H1 (cell line): ENCODE data around the gene KRTAP10-3. TPM values are rescaled to one million over a fixed set of nuclear protein-coding genes. Genes with fewer than 3 reads are reported as not detected.
A peak's percentile ranks its signal among the peaks of the same experiment; 100 is the strongest.

Experiments
- CTCF ChIA-PET: fragments of 300-600 bp; sonication (Branson Sonifier 250); formaldehyde crosslinking; loops from one replicate; lab custom pipeline; 2021; ENCODE audit not compliant: partially characterized antibody; lab: Charles Lee
- POLR2A ChIA-PET: fragments of 300-600 bp; sonication (Branson Sonifier 250); formaldehyde crosslinking; loops from one replicate; lab custom pipeline; 2021; ENCODE audit warnings: inconsistent platforms; ENCODE audit not compliant: partially characterized antibody; lab: Charles Lee
- DNase-seq, 2 experiments: peaks; one replicate each; pipeline versions ENCODE4 v3.0.0 to v3.0.0-alpha.2; 2010 to 2022; ENCODE audit warnings: low spot score in 2 of 2, low read depth in 1 of 2, mixed read lengths in 1 of 2
- FAIRE-seq: peaks from 2 replicates; lab custom pipeline; 2011; peaks lifted over from hg19 to GRCh38; lab: Jason Lieb, UNC
- H2AFZ ChIP-seq: 2 replicates; pipeline ENCODE4 v1.8.1; 2012; ENCODE audit warnings: low read length, inconsistent platforms
- H2AK5ac ChIP-seq: 2 replicates; pipeline ENCODE4 v1.6.1; 2013; ENCODE audit warnings: low read depth, low read length
- H2BK120ac ChIP-seq: replicated peaks from 2 replicates; pipeline ENCODE3; 2013; ENCODE audit warnings: low read depth, low read length, inconsistent platforms
- H2BK12ac ChIP-seq: 2 replicates; pipeline ENCODE4 v1.6.1; 2013; ENCODE audit warnings: low read depth, low read length
- H2BK15ac ChIP-seq: 2 replicates; pipeline ENCODE4 v1.6.1; 2013; ENCODE audit warnings: low read length
- H2BK20ac ChIP-seq: 2 replicates; pipeline ENCODE4 v1.6.1; 2013; ENCODE audit warnings: low read length
- H2BK5ac ChIP-seq: 2 replicates; pipeline ENCODE4 v1.6.1; 2013; ENCODE audit warnings: low read depth, low read length
- H3K14ac ChIP-seq: 2 replicates; pipeline ENCODE4 v1.6.1; 2013; ENCODE audit warnings: inconsistent platforms; ENCODE audit not compliant: insufficient read length
- H3K18ac ChIP-seq: 2 replicates; pipeline ENCODE4 v1.6.1; 2013; ENCODE audit warnings: low read length; ENCODE audit errors: extremely low read depth
- H3K23ac ChIP-seq: 2 replicates; pipeline ENCODE4 v1.6.1; 2013; ENCODE audit warnings: inconsistent platforms; ENCODE audit not compliant: insufficient read length
- H3K23me2 ChIP-seq: 2 replicates; pipeline ENCODE4 v1.6.1; 2013; ENCODE audit warnings: low read depth, low read length
- H3K27ac ChIP-seq: 2 replicates; pipeline ENCODE4 v1.6.1; 2011; ENCODE audit warnings: low read depth, low read length, inconsistent platforms
- H3K27me3 ChIP-seq, 4 experiments: replicated peaks in 1 of 4; 1 replicate in 1 of 4; 2 replicates in 3 of 4; pipeline versions ENCODE4 v1.6.1 to v1.8.1; 2011 to 2013; ENCODE audit warnings: low read length in 3 of 4, mild to moderate bottlenecking in 3 of 4, inconsistent platforms in 2 of 4, mixed read lengths in 2 of 4, moderate library complexity in 1 of 4; ENCODE audit not compliant: control insufficient read depth in 3 of 4, insufficient read depth in 3 of 4; ENCODE audit errors: extremely low read depth in 1 of 4
- H3K36me3 ChIP-seq, 4 experiments: 2 replicates each; pipeline versions ENCODE4 v1.6.1 to v1.8.1; 2011 to 2013; ENCODE audit warnings: mild to moderate bottlenecking in 4 of 4, low read length in 3 of 4, moderate library complexity in 2 of 4, control low read depth in 1 of 4, inconsistent platforms in 1 of 4; ENCODE audit not compliant: insufficient read depth in 4 of 4, control insufficient read depth in 2 of 4
- H3K4ac ChIP-seq: replicated peaks from 2 replicates; pipeline ENCODE3; 2013; ENCODE audit warnings: low read length, low read depth, mixed read lengths, inconsistent platforms; ENCODE audit not compliant: insufficient read length
- H3K4me1 ChIP-seq, 4 experiments: replicated peaks in 1 of 4; 1 replicate in 1 of 4; 2 replicates in 3 of 4; pipeline versions ENCODE4 v1.6.1 to v1.8.1; 2011 to 2013; ENCODE audit warnings: low read length in 3 of 4, inconsistent platforms in 2 of 4, mixed read lengths in 1 of 4; ENCODE audit not compliant: insufficient read depth in 4 of 4, control insufficient read depth in 3 of 4
- H3K4me2 ChIP-seq, 2 experiments: 2 replicates each; pipeline versions ENCODE4 v1.6.1 to v1.8.1; 2011 to 2013; ENCODE audit warnings: low read depth in 2 of 2, low read length in 2 of 2, control low read depth in 1 of 2, inconsistent platforms in 1 of 2, mild to moderate bottlenecking in 1 of 2; ENCODE audit not compliant: insufficient read depth in 1 of 2
- H3K4me3 ChIP-seq, 4 experiments: fragments of 200-600, 300-600 bp in 1 of 4; sonication (generic), shearing (Covaris generic), sonication (Bioruptor Twin) in 1 of 4; 2 replicates each; pipeline versions ENCODE4 v1.5.1 to v1.8.1; 2011 to 2016; ENCODE audit warnings: low read length in 4 of 4, low read depth in 3 of 4, control low read depth in 2 of 4, inconsistent platforms in 2 of 4, mild to moderate bottlenecking in 2 of 4, mixed read lengths in 1 of 4, moderate library complexity in 1 of 4; ENCODE audit not compliant: insufficient read depth in 2 of 4; ENCODE audit errors: extremely low read depth in 1 of 4
- H3K56ac ChIP-seq: replicated peaks from 2 replicates; pipeline ENCODE3; 2013; ENCODE audit warnings: low read depth, mild to moderate bottlenecking, mixed read lengths, low read length, inconsistent platforms; ENCODE audit not compliant: insufficient read length
- H3K79me1 ChIP-seq: 2 replicates; pipeline ENCODE4 v1.6.1; 2013; ENCODE audit warnings: low read depth, low read length, control low read depth
- H3K79me2 ChIP-seq, 2 experiments: 2 replicates each; pipeline versions ENCODE4 v1.6.1 to v1.8.1; 2012 to 2013; ENCODE audit warnings: low read length in 2 of 2, mild to moderate bottlenecking in 2 of 2, inconsistent platforms in 1 of 2; ENCODE audit not compliant: insufficient read depth in 2 of 2, control insufficient read depth in 1 of 2
- H3K9ac ChIP-seq, 4 experiments: replicated peaks in 1 of 4; 1 replicate in 1 of 4; 2 replicates in 3 of 4; pipeline versions ENCODE4 v1.6.1 to v1.8.1; 2011 to 2013; ENCODE audit warnings: low read depth in 3 of 4, low read length in 3 of 4, control low read depth in 2 of 4, mild to moderate bottlenecking in 2 of 4, moderate library complexity in 2 of 4, inconsistent platforms in 1 of 4; ENCODE audit errors: extremely low read depth in 1 of 4
- H3K9me3 ChIP-seq, 2 experiments: 2 replicates each; pipeline versions ENCODE4 v1.6.1 to v1.8.1; 2012 to 2013; ENCODE audit warnings: mild to moderate bottlenecking in 2 of 2, moderate library complexity in 2 of 2, control low read depth in 1 of 2, inconsistent platforms in 1 of 2, low read depth in 1 of 2, low read length in 1 of 2, mixed read lengths in 1 of 2; ENCODE audit not compliant: insufficient read depth in 2 of 2
- H4K20me1 ChIP-seq, 2 experiments: replicated peaks in 1 of 2; 2 replicates each; pipeline versions ENCODE3 to v1.8.1; 2011 to 2013; ENCODE audit warnings: inconsistent platforms in 2 of 2, low read length in 2 of 2, mild to moderate bottlenecking in 1 of 2; ENCODE audit not compliant: insufficient read depth in 2 of 2, control insufficient read depth in 1 of 2
- H4K5ac ChIP-seq: 2 replicates; pipeline ENCODE4 v1.6.1; 2013; ENCODE audit warnings: low read length, low read depth, mixed read lengths, inconsistent platforms; ENCODE audit not compliant: insufficient read length
- H4K8ac ChIP-seq: 2 replicates; pipeline ENCODE4 v1.8.0; 2013; ENCODE audit warnings: mild to moderate bottlenecking, moderate library complexity, low read length, inconsistent platforms; ENCODE audit not compliant: insufficient read depth; ENCODE audit errors: extremely low read depth
- H4K91ac ChIP-seq: replicated peaks from 2 replicates; pipeline ENCODE3; 2013; ENCODE audit warnings: low read length, mixed read lengths, inconsistent platforms; ENCODE audit not compliant: insufficient read length
- CEBPB ChIP-seq: IDR thresholded peaks from 2 replicates; pipeline ENCODE4 v1.6.1; 2012; ENCODE audit warnings: low read depth, low read length
- CHD2 ChIP-seq: IDR thresholded peaks from 2 replicates; pipeline ENCODE4 v1.6.1; 2012; ENCODE audit warnings: low read length, improper control_type of control experiment
- KDM5A ChIP-seq: fragments of 200-600 bp; IDR thresholded peaks from 2 replicates; pipeline ENCODE4 v1.7.1; 2012; ENCODE audit warnings: mild to moderate bottlenecking, low read length, inconsistent platforms, mixed read lengths
- SIRT6 ChIP-seq: IDR thresholded peaks from one replicate; pipeline ENCODE4 v1.7.1; 2012; ENCODE audit warnings: low read length, inconsistent platforms
- WGBS, 2 experiments: shearing (Covaris generic) in 1 of 2; methylation state at CpG; one replicate each; pipeline versions ENCODE4 v1.1.6 to v1.1.7; 2013 to 2015; ENCODE audit warnings: low lambda C conversion rate in 2 of 2, mixed read lengths in 2 of 2, inconsistent platforms in 1 of 2, low coverage in 1 of 2, missing lambda C conversion rate in 1 of 2; ENCODE audit not compliant: insufficient replicate concordance in 2 of 2, insufficient coverage in 1 of 2, insufficient read length in 1 of 2; ENCODE audit errors: extremely low coverage in 1 of 2, missing lambda C conversion rate in 1 of 2; 5-methylcytosine and 5-hydroxymethylcytosine counted together
- polyA plus RNA-seq, 7 experiments: library from polyadenylated mRNA; depleted of rRNA in 3 of 7; stranded (reverse) in 5 of 7; unstranded in 2 of 7; fragments of >200 nt in 5 of 7; fragments of 200-250 nt in 2 of 7; gene quantifications; 1 replicate in 5 of 7; 2 replicates in 1 of 7; 4 replicates in 1 of 7; pipeline versions ENCODE4 v1.2.1 to v1.2.3, GENCODE V29; 2011 to 2013; ENCODE audit warnings: missing spikeins in 2 of 7, mixed read lengths in 2 of 7
- total RNA-seq: library from RNA; stranded (reverse); fragmentation: NEBNext Ultra II Directional; extraction: Animal tissue kit (Norgen Biotek cat#: 25700); gene quantifications from 2 replicates; pipeline ENCODE4 v1.2.1, GENCODE V29; 2021

The KRTAP10-3 gene
- total and polyA plus RNA-seq, 2 of the 8 experiments (the other 6 are each of a cell fraction or from before 2014, with no cell fraction given) = not detected

- H3K4me1 ChIP-seq = no peaks in the 10 kb centered on the region; a peak in 1 of 7 replicates
- peaks cover 0 to 2% of the 10 kb centered on the region in 2 experiments for H4K20me1 ChIP-seq
- H2BK20ac ChIP-seq = no peak overlapping the region
- peaks cover 3% of the 10 kb centered on the region; the same call in 1 of the 2 replicates for H3K79me1 ChIP-seq
- FAIRE-seq = no peak
- no peak overlapping the region for H3K23ac ChIP-seq
- ChIA-PET POLR2A (interaction anchor here (1.1 kb wide), 1 partner anchor 13 kb away, joined by 3 read pairs; no protein-coding TSS in a partner anchor), CTCF (interaction anchor here (0.6 to 1.6 kb wide), 3 partner anchors 10 to 55 kb away, joined by 3 to 5 read pairs (median 3); no protein-coding TSS in a partner anchor)
- no peaks in the 10 kb centered on the region for H3K36me3 ChIP-seq
- H2BK12ac ChIP-seq = no peak overlapping the region
- no peak overlapping the region for H2BK120ac ChIP-seq
- no peak overlapping the region for H3K4me2 ChIP-seq
- no peak overlapping the region for H2AFZ ChIP-seq
- H2AK5ac ChIP-seq = no peak overlapping the region
- H3K27ac ChIP-seq = no peak overlapping the region
- no peak overlapping the region for H3K4ac ChIP-seq
- no peak for DNase-seq
- H2BK15ac ChIP-seq = peak overlapping the region; percentile 72; the same call in 1 of the 2 replicates
- no peak overlapping the region for H3K4me3 ChIP-seq
- H3K9ac ChIP-seq = no peak overlapping the region; a peak in 1 of 7 replicates
- no peak overlapping the region for H2BK5ac ChIP-seq
- no peak overlapping the region for H4K8ac ChIP-seq
- WGBS, 2 experiments = 77% methylated on average over 12 of the region's 12 CpGs; no CpG with 5 or more reads in 1 of the 2 experiments
- H3K56ac ChIP-seq = no peak overlapping the region
- TF ChIP-seq CHD2 = no peak
- TF ChIP-seq KDM5A = no peak
- no peak for TF ChIP-seq SIRT6
- TF ChIP-seq CEBPB = no peak
- peaks cover 0 to 3% (median 0%) of the 10 kb centered on the region in 4 experiments; a peak in 1 of 7 replicates for H3K27me3 ChIP-seq
- H4K91ac ChIP-seq = no peak overlapping the region
- H3K79me2 ChIP-seq = no peaks in the 10 kb centered on the region
- H3K9me3 ChIP-seq = peaks cover 0 to 15% of the 10 kb centered on the region in 2 experiments; a peak in 1 of 4 replicates
- H3K23me2 ChIP-seq = peaks cover 16% of the 10 kb centered on the region; the same call in 1 of the 2 replicates
- no peak overlapping the region for H4K5ac ChIP-seq
- no peak overlapping the region for H3K14ac ChIP-seq
- H3K18ac ChIP-seq = no peak overlapping the region
These were observed 32.2 kb downstream of the KRTAP10-3 start for GRCh38 chr21:44526096-44526997.
